ENCODE results near the gene SLC1A7. TPM values are rescaled to one million over a fixed set of nuclear protein-coding genes. Genes with fewer than 3 reads are reported as not detected.

The SLC1A7 gene
- total and polyA plus RNA-seq, 2 of the 13 experiments (the other 11 are each of a cell fraction or from before 2014, with no cell fraction given): 0.04 to 2.0 TPM

DNA sequence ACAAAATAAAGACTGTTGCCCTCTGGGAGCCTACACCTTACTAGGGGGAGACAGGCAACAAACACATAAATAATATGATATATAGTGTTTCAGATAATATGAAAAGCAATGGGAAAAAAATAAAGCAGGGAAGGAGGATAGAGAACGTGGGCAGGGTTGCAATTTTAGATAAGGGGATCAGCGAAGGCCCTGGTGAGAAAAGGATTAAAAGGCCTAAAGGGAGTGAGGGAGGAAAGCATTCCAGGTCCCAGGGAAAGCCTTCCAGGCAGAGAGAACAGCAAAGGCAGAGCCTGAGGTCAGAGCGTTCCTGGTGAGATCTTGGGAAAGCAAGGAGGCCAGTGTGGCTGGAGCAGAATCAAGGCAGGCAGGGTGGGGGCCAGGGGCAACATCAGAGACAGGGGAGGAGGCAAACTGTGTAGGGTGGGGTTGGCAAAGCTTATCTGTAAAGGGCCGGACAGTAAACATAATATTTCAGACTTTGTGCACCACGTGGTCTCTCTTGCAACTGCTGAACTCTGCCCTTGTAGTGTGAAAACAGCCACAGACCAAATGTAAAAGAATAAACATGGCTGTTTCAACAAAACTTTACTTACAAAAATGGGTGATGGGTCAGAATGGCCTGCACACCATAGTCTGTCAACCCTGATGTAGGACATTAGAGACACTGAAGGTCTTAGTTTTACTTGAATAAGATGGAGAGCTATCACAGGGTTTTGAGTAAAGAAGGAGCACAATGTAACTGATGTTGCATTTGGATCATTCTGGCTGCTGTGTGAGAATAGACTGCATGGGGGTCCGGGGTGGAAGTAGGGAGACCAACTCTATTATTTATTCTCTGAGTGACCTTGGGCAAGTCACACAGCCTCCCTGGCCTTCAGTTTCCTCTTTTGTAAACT, 40.9 kb upstream of the SLC1A7 start (continued):
- peak; percentile 90 for TF ChIP-seq MLXIP (CRISPR knock-in tag; IDR thresholded peaks at IDR 0.05; ENCODE audit: borderline replicate concordance)
- peak; percentile 80; the same call in 1 of the 2 replicates for TF ChIP-seq ZNF605 (CRISPR knock-in tag; IDR thresholded peaks at IDR 0.05)
- no peak for TF ChIP-seq YEATS2 (CRISPR knock-in tag; IDR thresholded peaks at IDR 0.05; ENCODE audit: borderline replicate concordance)
- peak; percentile 97 for TF ChIP-seq FOXK1 (CRISPR knock-in tag; IDR thresholded peaks at IDR 0.05; ENCODE audit: borderline replicate concordance, low read depth)
- TF ChIP-seq NR2F2 (IDR thresholded peaks at IDR 0.05; ENCODE audit: borderline replicate concordance, low read depth): peak; percentile 88
- no peak for TF ChIP-seq ZFP62 (CRISPR knock-in tag; IDR thresholded peaks at IDR 0.05)
- TF ChIP-seq, protein P1, sequence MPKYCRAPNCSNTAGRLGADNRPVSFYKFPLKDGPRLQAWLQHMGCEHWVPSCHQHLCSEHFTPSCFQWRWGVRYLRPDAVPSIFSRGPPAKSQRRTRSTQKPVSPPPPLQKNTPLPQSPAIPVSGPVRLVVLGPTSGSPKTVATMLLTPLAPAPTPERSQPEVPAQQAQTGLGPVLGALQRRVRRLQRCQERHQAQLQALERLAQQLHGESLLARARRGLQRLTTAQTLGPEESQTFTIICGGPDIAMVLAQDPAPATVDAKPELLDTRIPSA (CRISPR knock-in tag; IDR thresholded peaks at IDR 0.05; ENCODE audit: borderline replicate concordance): no peak
- TF ChIP-seq, protein P2, sequence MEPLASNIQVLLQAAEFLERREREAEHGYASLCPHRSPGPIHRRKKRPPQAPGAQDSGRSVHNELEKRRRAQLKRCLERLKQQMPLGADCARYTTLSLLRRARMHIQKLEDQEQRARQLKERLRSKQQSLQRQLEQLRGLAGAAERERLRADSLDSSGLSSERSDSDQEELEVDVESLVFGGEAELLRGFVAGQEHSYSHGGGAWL (CRISPR knock-in tag; IDR thresholded peaks at IDR 0.05): no peak
- peak in 1 of 2 experiments; percentile 68; a peak in 1 of 4 replicates for TF ChIP-seq KLF16 (CRISPR knock-in tag; IDR thresholded peaks at IDR 0.05)
- TF ChIP-seq HNRNPL (IDR thresholded peaks at IDR 0.05; ENCODE audit: low read depth, low read length): no peak
- TF ChIP-seq, protein P3, sequence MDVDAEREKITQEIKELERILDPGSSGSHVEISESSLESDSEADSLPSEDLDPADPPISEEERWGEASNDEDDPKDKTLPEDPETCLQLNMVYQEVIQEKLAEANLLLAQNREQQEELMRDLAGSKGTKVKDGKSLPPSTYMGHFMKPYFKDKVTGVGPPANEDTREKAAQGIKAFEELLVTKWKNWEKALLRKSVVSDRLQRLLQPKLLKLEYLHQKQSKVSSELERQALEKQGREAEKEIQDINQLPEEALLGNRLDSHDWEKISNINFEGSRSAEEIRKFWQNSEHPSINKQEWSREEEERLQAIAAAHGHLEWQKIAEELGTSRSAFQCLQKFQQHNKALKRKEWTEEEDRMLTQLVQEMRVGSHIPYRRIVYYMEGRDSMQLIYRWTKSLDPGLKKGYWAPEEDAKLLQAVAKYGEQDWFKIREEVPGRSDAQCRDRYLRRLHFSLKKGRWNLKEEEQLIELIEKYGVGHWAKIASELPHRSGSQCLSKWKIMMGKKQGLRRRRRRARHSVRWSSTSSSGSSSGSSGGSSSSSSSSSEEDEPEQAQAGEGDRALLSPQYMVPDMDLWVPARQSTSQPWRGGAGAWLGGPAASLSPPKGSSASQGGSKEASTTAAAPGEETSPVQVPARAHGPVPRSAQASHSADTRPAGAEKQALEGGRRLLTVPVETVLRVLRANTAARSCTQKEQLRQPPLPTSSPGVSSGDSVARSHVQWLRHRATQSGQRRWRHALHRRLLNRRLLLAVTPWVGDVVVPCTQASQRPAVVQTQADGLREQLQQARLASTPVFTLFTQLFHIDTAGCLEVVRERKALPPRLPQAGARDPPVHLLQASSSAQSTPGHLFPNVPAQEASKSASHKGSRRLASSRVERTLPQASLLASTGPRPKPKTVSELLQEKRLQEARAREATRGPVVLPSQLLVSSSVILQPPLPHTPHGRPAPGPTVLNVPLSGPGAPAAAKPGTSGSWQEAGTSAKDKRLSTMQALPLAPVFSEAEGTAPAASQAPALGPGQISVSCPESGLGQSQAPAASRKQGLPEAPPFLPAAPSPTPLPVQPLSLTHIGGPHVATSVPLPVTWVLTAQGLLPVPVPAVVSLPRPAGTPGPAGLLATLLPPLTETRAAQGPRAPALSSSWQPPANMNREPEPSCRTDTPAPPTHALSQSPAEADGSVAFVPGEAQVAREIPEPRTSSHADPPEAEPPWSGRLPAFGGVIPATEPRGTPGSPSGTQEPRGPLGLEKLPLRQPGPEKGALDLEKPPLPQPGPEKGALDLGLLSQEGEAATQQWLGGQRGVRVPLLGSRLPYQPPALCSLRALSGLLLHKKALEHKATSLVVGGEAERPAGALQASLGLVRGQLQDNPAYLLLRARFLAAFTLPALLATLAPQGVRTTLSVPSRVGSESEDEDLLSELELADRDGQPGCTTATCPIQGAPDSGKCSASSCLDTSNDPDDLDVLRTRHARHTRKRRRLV (CRISPR knock-in tag; IDR thresholded peaks at IDR 0.05): no peak
- peak; percentile 92 for TF ChIP-seq RXRA (CRISPR knock-in tag; IDR thresholded peaks at IDR 0.05)
- no peak for TF ChIP-seq IRF1 (CRISPR knock-in tag; IDR thresholded peaks at IDR 0.05; ENCODE audit: low read depth)
- TF ChIP-seq PRMT3 (CRISPR knock-in tag; IDR thresholded peaks at IDR 0.05; ENCODE audit: borderline replicate concordance, low read depth): no peak
- TF ChIP-seq, protein P4, sequence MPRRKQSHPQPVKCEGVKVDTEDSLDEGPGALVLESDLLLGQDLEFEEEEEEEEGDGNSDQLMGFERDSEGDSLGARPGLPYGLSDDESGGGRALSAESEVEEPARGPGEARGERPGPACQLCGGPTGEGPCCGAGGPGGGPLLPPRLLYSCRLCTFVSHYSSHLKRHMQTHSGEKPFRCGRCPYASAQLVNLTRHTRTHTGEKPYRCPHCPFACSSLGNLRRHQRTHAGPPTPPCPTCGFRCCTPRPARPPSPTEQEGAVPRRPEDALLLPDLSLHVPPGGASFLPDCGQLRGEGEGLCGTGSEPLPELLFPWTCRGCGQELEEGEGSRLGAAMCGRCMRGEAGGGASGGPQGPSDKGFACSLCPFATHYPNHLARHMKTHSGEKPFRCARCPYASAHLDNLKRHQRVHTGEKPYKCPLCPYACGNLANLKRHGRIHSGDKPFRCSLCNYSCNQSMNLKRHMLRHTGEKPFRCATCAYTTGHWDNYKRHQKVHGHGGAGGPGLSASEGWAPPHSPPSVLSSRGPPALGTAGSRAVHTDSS (CRISPR knock-in tag; conservative IDR thresholded peaks at IDR 0.05): no peak
- TF ChIP-seq SIN3A (IDR thresholded peaks at IDR 0.05; ENCODE audit: borderline replicate concordance, low read depth, low read length): peak; percentile 62; the same call in 1 of the 2 replicates

Data from HepG2 (cell line).